Peyer's patch (tissue), 4 donors: ENCODE measurements around the gene HTT-AS. TPM values are rescaled to one million over a fixed set of nuclear protein-coding genes. Genes with fewer than 3 reads are reported as not detected.

Source experiments
- DNase-seq, 3 donors: peaks; one replicate each; pipeline ENCODE4 v3.0.0-alpha.2; 2017 to 2019
- H3K27ac ChIP-seq, 4 donors: fragments of 200-600 bp; sonication (generic); one replicate each; pipeline ENCODE4 v1.5.1; 2016 to 2019
- H3K27me3 ChIP-seq, 2 donors: fragments of 200-600 bp; sonication (generic); one replicate each; pipeline ENCODE4 v1.5.1; 2019
- H3K36me3 ChIP-seq, 3 donors: fragments of 200-600 bp; sonication (generic); one replicate each; pipeline ENCODE4 v1.5.1; 2016 to 2019
- H3K4me1 ChIP-seq, 4 donors: fragments of 200-600 bp; sonication (generic); one replicate each; pipeline ENCODE4 v1.5.1; 2016 to 2019
- H3K4me3 ChIP-seq, 4 donors: fragments of 200-600 bp; sonication (generic); 1 replicate in 3 of 4; 2 replicates in 1 of 4; pipeline ENCODE4 v1.5.1; 2016 to 2019; ENCODE audit warnings: mild to moderate bottlenecking in 1 of 4
- H3K9me3 ChIP-seq, 4 donors: fragments of 200-600 bp; sonication (generic); one replicate each; pipeline ENCODE4 v1.5.1; 2016 to 2019; ENCODE audit warnings: mild to moderate bottlenecking in 1 of 4
- POLR2A ChIP-seq, 2 donors: fragments of 450-650 bp; IDR thresholded peaks; one replicate each; pipeline ENCODE4 v1.5.1; 2017; ENCODE audit warnings: antibody characterized with exemption in 2 of 2, mild to moderate bottlenecking in 2 of 2, moderate library complexity in 2 of 2
- total RNA-seq, 4 donors: library from RNA; depleted of rRNA; stranded (reverse); fragments of >200 nt; gene quantifications; one replicate each; pipeline ENCODE4 v1.1.0, GENCODE V29; 2016
- TF ChIP-seq, protein P1 (sequence below), 6 experiments: fragments of 450-650 bp in 4 of 6; fragments of 200-600 bp in 2 of 6; sonication (generic) in 1 of 6; IDR thresholded peaks; one replicate each; pipeline ENCODE4 v1.5.1; 2017 to 2019; ENCODE audit warnings: antibody characterized with exemption in 6 of 6, mild to moderate bottlenecking in 3 of 6, moderate library complexity in 1 of 6

The HTT-AS gene
- total RNA-seq, 4 donors from 2014 or later = not detected

DNA sequence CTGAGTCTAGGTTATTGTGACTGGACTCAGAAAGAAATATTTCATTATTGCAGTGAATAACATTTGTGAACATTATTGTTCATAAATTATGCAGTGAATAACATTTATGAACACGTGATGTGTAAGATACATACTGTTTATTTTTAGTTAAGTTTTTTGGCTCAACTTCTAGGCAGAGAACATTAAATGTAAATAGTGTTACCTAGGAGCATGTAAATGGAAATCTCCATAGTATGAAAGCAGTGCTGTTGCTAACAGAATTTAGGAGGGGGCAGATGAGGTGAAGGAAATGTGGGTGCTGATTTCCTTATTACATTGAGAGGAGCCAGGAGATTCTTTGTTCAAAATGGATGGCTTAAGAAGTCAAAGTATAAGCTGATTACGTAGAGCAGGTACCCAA lies 45.1 kb upstream of the HTT-AS start:
- Histone ChIP-seq H3K36me3 (peaks cover 0 to 55% (median 0%) of the 10 kb centered on the region in 3 donors), H3K9me3 (no peaks in the 10 kb centered on the region), H3K4me3 (no peak overlapping the region), H3K4me1 (peaks cover 0 to 5% (median 0%) of the 10 kb centered on the region in 4 donors), H3K27ac (no peak overlapping the region), H3K27me3 (no peaks in the 10 kb centered on the region)
- DNase-seq = no peak
- TF ChIP-seq, protein P1, sequence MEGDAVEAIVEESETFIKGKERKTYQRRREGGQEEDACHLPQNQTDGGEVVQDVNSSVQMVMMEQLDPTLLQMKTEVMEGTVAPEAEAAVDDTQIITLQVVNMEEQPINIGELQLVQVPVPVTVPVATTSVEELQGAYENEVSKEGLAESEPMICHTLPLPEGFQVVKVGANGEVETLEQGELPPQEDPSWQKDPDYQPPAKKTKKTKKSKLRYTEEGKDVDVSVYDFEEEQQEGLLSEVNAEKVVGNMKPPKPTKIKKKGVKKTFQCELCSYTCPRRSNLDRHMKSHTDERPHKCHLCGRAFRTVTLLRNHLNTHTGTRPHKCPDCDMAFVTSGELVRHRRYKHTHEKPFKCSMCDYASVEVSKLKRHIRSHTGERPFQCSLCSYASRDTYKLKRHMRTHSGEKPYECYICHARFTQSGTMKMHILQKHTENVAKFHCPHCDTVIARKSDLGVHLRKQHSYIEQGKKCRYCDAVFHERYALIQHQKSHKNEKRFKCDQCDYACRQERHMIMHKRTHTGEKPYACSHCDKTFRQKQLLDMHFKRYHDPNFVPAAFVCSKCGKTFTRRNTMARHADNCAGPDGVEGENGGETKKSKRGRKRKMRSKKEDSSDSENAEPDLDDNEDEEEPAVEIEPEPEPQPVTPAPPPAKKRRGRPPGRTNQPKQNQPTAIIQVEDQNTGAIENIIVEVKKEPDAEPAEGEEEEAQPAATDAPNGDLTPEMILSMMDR (IDR thresholded peaks at IDR 0.05) = no peak
- no peak for TF ChIP-seq POLR2A (IDR thresholded peaks at IDR 0.05)

DNA sequence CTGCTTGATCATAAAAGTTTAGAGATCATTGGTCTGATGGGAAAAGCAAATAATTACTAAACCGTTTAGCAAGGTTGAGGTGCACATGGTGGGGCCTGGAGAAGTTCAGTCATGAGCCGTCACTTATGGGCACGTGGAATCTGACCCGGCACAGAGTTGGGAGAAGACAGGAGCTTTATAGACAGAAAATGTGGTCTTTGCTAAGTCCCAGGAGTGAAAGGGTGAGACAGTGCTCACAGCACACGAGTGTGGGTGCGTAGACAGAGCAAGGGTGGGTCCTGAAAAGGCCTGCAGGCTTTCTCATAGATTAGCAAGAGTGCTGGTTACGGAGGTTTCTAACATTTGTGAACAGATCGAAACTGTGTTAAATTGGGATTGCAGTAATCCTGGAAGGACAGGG lies 44.0 kb upstream of the HTT-AS start:
- no peak for DNase-seq
- Histone ChIP-seq H3K27me3 (no peaks in the 10 kb centered on the region), H3K36me3 (peaks cover 0 to 65% (median 0%) of the 10 kb centered on the region in 3 donors), H3K27ac (no peak overlapping the region), H3K9me3 (no peaks in the 10 kb centered on the region), H3K4me1 (peaks cover 0 to 5% (median 0%) of the 10 kb centered on the region in 4 donors), H3K4me3 (no peak overlapping the region)
- TF ChIP-seq, protein P1 (IDR thresholded peaks at IDR 0.05) = no peak
- TF ChIP-seq POLR2A (IDR thresholded peaks at IDR 0.05) = no peak

DNA sequence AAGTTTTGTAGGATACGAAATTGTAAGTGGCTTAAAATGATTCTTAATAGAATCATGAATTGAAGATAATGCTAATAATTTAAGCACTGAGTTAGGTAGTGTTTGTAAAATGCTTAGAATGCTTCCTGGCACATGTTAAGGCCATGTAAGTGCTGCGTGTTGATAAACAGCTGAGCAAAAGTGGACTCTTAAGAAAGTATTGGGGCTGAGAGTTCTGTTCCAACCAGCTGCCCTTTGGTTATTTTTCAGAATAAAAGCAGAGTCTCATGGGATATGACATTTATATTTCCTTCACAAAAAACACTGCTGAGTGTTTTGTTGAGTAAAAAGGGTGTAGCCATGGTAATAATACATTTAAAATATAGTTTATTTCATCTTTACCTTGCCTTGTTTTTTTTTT lies 42.6 kb upstream of the HTT-AS start:
- no peak overlapping the region for H3K4me3 ChIP-seq
- no peaks in the 10 kb centered on the region for H3K27me3 ChIP-seq
- TF ChIP-seq, protein P1 (IDR thresholded peaks at IDR 0.05) = no peak
- no peak for TF ChIP-seq POLR2A (IDR thresholded peaks at IDR 0.05)
- DNase-seq = no peak
- H3K4me1 ChIP-seq = no peaks in the 10 kb centered on the region
- peaks cover 0 to 71% (median 0%) of the 10 kb centered on the region in 3 donors for H3K36me3 ChIP-seq
- H3K9me3 ChIP-seq = no peaks in the 10 kb centered on the region
- H3K27ac ChIP-seq = no peak overlapping the region

DNA sequence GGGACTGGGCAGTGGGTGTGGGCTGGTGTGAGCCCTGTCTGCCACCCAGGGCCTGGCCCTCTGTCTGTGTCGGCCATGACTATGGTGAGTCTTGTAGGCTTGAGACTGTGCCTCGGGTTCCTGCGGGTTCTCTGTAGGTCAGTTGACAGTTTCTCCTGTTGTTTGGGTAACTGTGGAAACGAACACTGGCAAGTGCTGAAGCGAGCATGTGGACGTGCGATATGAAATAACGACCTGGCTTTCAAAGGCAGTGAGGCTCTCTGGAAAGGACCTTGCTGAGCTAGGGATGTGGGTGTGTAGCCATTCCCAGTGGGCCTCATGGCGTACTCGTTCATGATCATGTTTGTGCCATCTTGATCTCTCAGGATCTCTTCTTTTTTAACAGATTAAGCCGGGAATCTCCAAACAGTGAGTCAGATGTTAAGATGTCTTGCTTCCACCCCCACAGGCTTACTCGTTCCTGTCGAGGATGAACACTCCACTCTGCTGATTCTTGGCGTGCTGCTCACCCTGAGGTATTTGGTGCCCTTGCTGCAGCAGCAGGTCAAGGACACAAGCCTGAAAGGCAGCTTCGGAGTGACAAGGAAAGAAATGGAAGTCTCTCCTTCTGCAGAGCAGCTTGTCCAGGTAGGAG lies 41.4 kb upstream of the HTT-AS start:
- Histone ChIP-seq H3K9me3 (no peaks in the 10 kb centered on the region), H3K4me1 (no peaks in the 10 kb centered on the region), H3K27ac (no peak overlapping the region), H3K36me3 (peaks cover 0 to 70% (median 0%) of the 10 kb centered on the region in 3 donors), H3K4me3 (no peak overlapping the region), H3K27me3 (no peaks in the 10 kb centered on the region)
- no peak for DNase-seq
- TF ChIP-seq, protein P1 (IDR thresholded peaks at IDR 0.05) = no peak
- no peak for TF ChIP-seq POLR2A (IDR thresholded peaks at IDR 0.05)

DNA sequence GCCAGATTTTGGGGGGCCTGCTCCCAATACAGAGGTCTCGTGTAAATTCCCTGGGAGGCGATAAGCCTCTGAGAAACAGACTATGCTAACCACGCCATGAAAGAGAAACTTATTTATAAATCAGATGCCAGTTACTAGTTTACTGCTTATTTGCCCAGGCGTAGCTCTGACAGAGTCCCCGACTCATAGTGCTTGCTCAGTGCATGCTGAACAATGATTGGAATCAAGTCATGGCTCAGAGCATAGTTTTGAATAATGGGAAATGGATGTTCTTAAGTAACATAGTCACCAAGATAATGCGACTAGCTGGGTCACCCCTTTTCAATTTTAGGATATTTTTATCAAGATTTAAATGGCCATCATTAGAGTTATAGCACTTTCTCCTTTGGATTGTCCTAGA lies 40.0 kb upstream of the HTT-AS start:
- peaks cover 0 to 78% (median 0%) of the 10 kb centered on the region in 3 donors for H3K36me3 ChIP-seq
- no peaks in the 10 kb centered on the region for H3K4me1 ChIP-seq
- H3K27ac ChIP-seq = no peak overlapping the region
- no peak overlapping the region for H3K4me3 ChIP-seq
- no peak for TF ChIP-seq POLR2A (IDR thresholded peaks at IDR 0.05)
- TF ChIP-seq, protein P1 (IDR thresholded peaks at IDR 0.05) = no peak
- no peaks in the 10 kb centered on the region for H3K9me3 ChIP-seq
- no peak for DNase-seq
- no peaks in the 10 kb centered on the region for H3K27me3 ChIP-seq
